Daoy (cell line): ENCODE data around the gene SLC41A1. TPM values are rescaled to one million over a fixed set of nuclear protein-coding genes. Genes with fewer than 3 reads are reported as not detected.
"Not testable (repeated sequence)": the region's sequence is repeated elsewhere in the genome, so short reads cannot be mapped to it uniquely, and the experiment has no call there.

Source experiments
- DNase-seq: peaks from one replicate; pipeline ENCODE4 v3.0.0-alpha.2; 2015; ENCODE audit warnings: low read depth
- total RNA-seq: library from RNA; depleted of rRNA; stranded (reverse); fragments of >200 nt; shearing (Covaris generic); gene quantifications from 2 replicates; pipeline ENCODE4 v1.2.3, GENCODE V29; 2014; rRNA removed

SLC41A1 gene
- 20.7 and 25.1 TPM in 2 replicates for total RNA-seq

DNA sequence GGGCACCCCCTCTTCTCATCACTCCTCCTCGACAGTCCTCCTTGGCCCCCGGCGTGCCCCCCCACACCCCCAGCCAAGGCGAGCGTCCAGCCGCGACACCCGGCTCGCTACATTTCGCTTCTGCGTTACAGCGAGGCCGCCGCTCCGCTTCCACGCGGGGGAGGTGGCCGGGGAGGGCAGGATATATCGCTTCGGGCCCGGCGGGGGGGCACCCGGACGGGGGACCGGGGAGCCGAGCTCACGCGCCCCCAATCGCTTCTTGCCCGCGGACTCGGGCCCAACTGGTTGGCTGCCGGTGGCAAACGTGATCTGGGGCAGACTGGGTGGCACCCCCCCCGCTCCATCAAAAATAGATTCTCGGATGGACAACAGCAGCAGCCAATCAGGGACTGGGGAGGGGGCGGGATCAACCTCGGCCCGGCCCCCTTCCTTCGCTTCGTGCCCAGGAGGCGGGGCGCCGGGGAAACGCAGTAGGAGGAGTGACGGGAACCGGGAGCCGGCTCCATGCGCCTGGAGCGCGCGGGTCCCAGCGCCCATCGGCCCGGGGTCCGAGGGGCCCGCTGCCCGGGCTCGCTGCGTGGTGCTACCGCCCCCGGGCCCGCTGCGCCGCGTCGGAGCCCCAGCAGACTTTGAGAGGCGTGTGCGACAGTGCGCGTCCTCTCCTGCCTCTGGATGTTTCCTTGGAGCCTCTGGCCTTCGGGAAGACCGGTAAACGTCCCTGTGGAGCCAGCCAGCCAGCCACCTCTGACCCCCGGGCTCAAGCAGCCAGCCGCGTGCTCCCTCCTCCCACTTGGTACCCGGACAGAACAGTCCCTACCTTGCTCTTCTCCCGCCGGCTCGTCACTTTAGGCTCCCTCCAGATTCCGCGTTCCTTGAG, at the start of gene SLC41A1:
TSS of gene SLC41A1 (minus strand) at position 321 of the 877 bp plus-strand sequence. CDS start 2,757 bp downstream, outside the sequence.
- peak; percentile 93 for DNase-seq

- DNase-seq = no peak
Measured at GRCh38 chr1:205861540-205861939, 48.5 kb upstream of the SLC41A1 start.

GRCh38 chr1:205858141-205858961, 45.4 kb upstream of the SLC41A1 start:
- DNase-seq = no peak

GRCh38 chr1:205857501-205857900, 44.5 kb upstream of the SLC41A1 start:
- not testable (repeated sequence) for DNase-seq

DNA sequence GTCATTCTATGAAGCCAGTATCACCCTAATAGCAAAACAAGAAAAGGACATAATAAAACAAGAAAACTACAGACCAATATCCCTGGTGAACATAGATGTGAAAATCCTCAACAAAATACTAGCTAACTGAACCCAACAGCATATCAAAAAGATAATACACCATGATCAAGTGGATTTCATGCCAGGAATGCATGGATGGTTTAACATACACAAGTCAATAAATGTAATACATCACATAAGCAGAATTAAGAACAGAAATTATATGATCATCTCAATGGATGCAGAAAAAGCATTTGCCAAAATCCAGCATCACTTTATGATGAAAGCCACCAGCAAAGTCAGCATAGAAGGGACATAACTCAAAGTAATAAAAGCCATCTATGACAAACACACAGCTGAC, 43.4 kb upstream of the SLC41A1 start:
- no peak for DNase-seq

DNA sequence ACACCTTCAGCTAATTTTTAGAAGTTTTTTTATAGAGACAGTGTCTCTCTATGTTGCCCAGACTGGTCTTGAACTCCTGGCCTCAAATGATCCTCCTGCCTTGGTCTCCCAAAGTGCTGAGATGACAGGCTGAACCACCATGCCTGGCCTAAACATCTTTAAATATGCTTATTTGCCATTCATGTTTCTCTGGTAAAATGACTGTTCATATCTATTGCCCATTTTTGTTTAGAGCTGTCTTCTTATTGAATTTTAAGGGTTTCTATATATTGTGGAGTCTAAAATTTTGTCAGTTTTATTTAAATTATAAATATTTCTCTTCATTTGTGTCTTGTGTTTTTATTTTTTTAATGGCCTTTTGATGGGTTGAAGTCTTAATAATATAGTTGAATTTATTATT, 40.0 kb upstream of the SLC41A1 start:
- no peak for DNase-seq

- no peak for DNase-seq
Measured at GRCh38 chr1:205851993-205852392, 39.0 kb upstream of the SLC41A1 start.

- DNase-seq = peak; percentile 43
Measured at GRCh38 chr1:205849619-205850355, 36.8 kb upstream of the SLC41A1 start, which contains the start of gene PM20D1. PM20D1 (minus strand) TSS chr1:205850132; CDS start chr1:205850072, 60 bp downstream.

GRCh38 chr1:205843036-205843859, 30.2 kb upstream of the SLC41A1 start:
- no peak for DNase-seq

GRCh38 chr1:205842229-205842628, 29.2 kb upstream of the SLC41A1 start:
- no peak for DNase-seq

DNA sequence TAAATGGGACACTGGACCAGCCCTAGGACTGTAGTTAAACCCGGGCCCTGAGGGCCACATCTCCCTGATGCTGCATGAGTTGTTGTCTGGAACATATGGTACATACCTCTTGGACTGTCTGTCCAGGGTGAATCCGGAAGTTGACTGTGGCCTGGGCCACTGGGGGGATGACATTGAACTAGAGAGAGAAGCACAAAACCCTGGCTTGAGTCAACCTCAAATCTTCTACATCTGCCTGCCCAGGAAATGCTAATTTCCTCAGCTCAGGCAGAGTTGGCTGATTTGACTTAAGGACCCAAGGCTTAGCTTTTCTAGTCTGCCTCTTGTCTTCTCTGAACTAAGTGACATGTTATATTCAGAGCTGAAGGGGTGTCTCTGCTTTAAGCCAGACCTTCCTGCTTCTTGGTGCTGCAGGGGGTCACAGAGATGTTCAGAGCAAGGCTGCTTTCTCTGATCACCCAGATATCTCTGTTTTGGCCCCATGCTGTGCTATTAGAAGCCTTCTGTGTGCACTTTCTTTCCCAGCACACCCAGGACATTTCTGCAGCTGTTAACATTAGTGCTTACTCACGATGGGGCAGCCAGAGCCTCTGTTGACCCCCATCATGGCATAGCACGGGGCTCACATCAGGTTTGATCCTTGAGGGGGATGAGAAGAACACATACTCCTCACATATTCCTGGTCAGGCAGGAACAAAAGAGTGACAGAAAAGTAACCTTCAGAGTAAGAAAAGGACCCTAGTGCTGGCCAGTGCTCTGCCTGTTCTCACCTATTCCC, 27.3 kb upstream of the SLC41A1 start:
- no peak for DNase-seq

DNA sequence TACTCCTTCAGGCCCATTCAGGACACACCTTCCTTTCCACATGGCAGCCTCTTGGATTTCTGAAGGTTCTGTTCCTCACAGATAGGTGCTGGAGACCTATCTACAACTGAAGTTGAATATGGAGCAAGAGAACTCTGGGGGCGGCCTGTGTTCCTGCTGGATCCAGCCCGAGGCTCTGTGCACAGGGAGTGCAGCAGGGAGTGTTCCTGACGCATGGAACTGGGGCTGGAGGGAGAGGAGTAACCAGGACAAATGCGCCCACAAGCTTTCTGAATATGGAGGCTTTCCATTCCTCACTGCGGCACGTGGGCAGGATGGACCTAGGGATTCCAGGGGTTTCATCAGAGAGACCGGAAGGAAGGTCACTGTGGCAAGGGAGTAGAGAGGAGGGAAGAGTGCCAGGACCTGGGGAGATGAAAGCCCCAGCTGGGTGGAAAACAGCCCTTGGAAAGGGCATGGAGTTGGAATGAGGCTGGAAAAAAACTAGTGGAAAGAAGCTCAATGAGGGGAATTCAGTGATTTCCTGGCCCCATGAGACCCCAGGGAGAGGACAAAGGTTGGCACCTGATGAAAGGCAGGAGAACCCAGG, 24.5 kb upstream of the SLC41A1 start:
- DNase-seq = no peak

- DNase-seq = peak; percentile 11
Measured at GRCh38 chr1:205834751-205835150, 21.8 kb upstream of the SLC41A1 start.

DNA sequence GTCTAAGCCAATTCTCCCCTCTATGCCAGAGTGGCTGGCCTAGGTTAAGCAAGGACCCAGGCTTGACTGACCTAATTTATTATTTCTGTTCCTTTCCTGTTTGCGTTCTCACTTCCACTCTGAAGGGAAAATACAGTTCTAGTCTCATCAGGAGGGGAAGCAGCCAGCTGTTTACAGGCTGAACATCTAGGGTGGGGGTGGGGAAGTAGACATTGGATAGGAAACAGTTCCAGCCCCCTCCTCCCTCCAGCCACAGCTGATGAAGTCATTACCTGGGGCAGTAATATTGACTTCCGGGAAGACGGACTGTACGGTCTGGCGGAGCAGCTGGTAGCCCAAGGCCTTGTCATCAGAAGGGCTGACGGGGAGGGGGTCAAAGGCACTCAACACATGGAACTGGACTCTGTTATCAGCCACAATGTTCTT, 19.3 kb upstream of the SLC41A1 start:
- no peak for DNase-seq

GRCh38 chr1:205827623-205828022, 14.6 kb upstream of the SLC41A1 start:
- DNase-seq = no peak

GRCh38 chr1:205826995-205827394, 14.0 kb upstream of the SLC41A1 start:
- no peak for DNase-seq

DNA sequence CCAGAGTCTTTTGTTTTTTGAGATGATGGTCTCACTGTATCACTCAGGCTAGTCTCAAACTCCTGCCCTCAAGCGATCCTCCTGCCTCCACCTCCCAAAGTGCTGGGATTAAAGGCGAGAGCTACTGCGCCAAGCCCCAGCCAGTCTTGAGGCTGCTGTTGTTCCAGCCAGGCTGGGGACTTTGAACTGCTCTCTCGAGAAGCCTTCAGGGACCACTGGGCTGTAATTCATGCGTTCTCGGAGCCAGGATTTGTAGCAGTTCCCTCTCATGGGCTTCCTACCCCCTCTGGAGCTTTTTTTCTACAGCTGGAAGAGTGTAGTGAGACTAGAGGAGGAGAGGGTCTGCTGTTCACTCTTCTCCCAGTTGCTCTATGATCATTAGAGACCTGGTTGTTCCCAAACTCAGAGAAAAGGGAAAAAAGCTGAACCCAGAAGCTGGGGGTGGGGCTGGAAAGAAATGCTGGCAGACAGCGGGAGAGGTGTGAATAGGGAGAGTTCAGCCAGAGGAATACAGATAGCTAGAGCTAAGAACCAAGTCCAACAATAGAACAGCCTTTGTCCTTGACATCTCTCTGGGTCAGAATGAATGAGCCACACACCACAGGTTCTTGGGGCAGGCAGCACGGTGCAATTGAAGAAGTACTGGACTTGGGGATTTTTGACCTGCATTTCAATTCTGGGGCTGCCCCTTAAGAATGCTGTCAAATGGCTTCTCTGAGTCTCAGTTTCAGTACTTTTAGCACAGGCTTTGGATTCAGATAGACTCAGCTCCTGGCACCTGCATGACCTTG, 13.2 kb upstream of the SLC41A1 start:
- DNase-seq = no peak

DNA sequence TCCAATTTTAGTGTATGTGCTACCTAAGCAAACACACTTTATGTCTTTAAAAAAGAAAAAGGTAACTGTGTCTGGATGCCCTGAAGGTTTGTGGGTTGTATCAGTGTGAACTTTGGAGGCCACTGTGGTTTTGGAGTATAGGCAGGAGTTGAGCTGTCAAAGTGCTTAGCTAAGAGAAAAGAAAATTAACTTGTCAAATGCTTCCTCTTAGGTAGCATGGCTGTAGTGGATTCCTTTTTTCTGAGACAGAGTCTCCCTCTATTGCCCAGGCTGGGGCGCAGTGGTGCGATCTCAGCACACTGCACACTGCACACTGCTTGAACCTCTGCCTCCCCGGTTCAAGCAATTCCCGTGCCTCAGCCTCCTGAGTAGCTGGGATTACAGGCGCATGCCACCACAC, 11.2 kb upstream of the SLC41A1 start:
- no peak for DNase-seq

DNA sequence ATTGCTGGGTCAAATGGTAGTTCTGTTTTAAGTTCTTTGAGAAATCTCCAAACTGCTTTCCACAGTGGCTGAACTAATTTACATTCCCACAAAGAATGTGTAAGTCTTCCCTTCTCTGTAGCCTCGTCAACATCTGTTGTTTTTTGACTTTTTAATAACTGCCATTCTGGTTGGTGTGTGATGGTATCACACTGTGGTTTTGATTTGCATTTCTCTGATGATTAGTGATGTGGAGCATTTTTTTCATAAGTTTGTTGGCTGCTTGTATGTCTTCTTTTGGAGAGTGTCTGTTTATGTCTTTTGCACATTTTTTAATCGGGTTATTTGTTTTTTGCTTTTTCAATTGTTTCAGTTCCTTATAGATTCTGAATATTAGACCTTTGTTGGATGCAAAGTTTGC, 10.3 kb upstream of the SLC41A1 start:
- DNase-seq = not testable (repeated sequence)
